HG03196 (cell line): ENCODE results near the gene COL23A1.

Experiments
- ATAC-seq: cut with Tn5 transposase; IDR thresholded peaks from one replicate; pipeline ENCODE4 v1.9.1; 2021; ENCODE audit not compliant: unreplicated experiment

The COL23A1 gene

GRCh38 chr5:178189433-178189832, 400.8 kb downstream of the COL23A1 start:
- no peak for ATAC-seq
